Measurements from ENCODE around the gene FZD10.

FZD10 gene

DNA sequence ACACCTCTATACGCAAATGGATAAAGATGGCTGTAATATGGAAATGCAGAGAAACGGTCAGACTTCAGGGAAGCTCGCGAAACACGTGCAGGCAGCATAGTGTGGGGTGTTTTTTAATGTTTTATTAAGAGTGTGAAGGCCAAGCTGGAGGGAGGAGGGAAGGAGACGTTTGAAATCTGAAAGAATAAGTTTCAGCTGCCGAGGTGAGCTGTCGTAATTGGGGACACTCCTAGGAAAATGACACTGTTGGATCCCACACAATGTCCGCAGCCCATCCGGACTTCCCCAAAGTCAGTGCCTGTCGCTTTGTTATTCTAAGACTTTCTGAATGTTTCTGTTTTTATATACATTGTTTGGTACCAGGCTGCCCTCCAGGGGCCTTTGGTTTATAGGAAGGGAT is 8.3 kb downstream of the FZD10 start:
- no peak for TF ChIP-seq RARB (CRISPR knock-in tag; IDR thresholded peaks at IDR 0.05)
- TF ChIP-seq ZFP3 (CRISPR knock-in tag; IDR thresholded peaks at IDR 0.05): no peak
- no peak for TF ChIP-seq PPARA (CRISPR knock-in tag; IDR thresholded peaks at IDR 0.05; ENCODE audit: borderline replicate concordance)
- no peak for TF ChIP-seq ZNF70 (CRISPR knock-in tag; IDR thresholded peaks at IDR 0.05)
- TF ChIP-seq ZNF8 (CRISPR knock-in tag; IDR thresholded peaks at IDR 0.05): no peak
- no peak for TF ChIP-seq ARNTL (CRISPR knock-in tag; IDR thresholded peaks at IDR 0.05; ENCODE audit: borderline replicate concordance, low read depth)
- no peak for TF ChIP-seq BACH2 (CRISPR knock-in tag; IDR thresholded peaks at IDR 0.05; ENCODE audit: borderline replicate concordance)
- no peak for ATAC-seq

DNA sequence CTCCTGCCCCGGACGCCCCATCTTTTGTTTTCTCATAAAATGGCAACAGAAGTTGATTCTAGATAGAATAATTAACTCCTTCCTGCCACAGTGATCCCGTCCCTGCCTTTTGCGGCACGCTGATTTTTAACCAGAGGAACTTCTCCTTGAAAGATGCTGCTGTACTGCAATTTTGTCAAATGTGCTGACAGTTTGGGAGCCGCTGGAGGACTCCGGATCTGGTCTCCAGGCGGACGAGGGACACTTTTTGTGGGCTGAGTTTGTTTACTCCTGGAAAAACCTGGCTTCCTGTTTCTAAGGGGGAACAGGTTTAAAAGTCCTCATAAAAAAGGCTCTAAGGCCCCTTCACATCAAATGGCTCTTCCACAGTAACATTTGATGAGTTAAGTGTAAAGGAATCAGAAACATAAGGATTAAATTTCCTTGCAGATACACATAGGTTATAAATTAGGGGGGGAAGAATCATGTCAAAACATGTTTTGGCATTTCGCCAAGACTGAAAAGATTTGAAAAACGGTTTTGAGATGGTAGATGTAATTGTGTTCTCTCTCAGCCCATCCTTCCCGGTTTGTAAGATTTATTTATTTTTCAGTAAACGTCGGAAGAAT is 15.5 kb downstream of the FZD10 start:
- TF ChIP-seq BACH2 (CRISPR knock-in tag; IDR thresholded peaks at IDR 0.05; ENCODE audit: borderline replicate concordance): no peak
- no peak for TF ChIP-seq POU6F1 (CRISPR knock-in tag; IDR thresholded peaks at IDR 0.05; ENCODE audit: borderline replicate concordance, low read depth)
- TF ChIP-seq CREB5 (CRISPR knock-in tag; IDR thresholded peaks at IDR 0.05; ENCODE audit: low read depth): no peak
- TF ChIP-seq ZNF565 (CRISPR knock-in tag; conservative IDR thresholded peaks at IDR 0.05; ENCODE audit: low read depth): no peak
- no peak for TF ChIP-seq GLIS3 (CRISPR knock-in tag; IDR thresholded peaks at IDR 0.05)
- no peak for TF ChIP-seq ISL1 (CRISPR knock-in tag; IDR thresholded peaks at IDR 0.05)
- no peak for TF ChIP-seq PATZ1 (CRISPR knock-in tag; IDR thresholded peaks at IDR 0.05; ENCODE audit: borderline replicate concordance)
- TF ChIP-seq ZFP30 (CRISPR knock-in tag; IDR thresholded peaks at IDR 0.05): no peak
- TF ChIP-seq CSRNP3 (CRISPR knock-in tag; IDR thresholded peaks at IDR 0.05): no peak
- TF ChIP-seq ZFP3 (CRISPR knock-in tag; IDR thresholded peaks at IDR 0.05): no peak
- TF ChIP-seq TOX (CRISPR knock-in tag; IDR thresholded peaks at IDR 0.05; ENCODE audit: borderline replicate concordance): no peak
- no peak for ATAC-seq

DNA sequence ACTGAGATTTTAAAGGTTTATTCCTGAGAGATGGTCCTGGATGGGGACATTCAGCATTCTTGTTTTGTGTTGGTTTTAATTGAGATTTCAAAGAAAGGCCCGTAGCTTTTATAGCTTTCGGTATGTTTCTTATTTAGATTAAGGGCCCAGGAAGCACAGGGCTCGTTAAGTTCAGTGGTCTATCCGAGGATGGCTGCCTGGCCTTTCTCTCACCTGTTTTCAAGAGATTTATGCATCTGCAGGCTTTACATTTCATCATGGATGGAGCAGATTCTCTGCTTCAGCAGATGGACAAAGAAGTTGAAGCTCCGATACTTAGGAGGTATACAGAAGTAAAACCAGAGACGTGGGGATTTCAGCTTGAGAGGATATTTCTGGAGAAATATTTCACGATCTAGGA is 16.0 kb downstream of the FZD10 start:
- no peak for ATAC-seq
- TF ChIP-seq OSR1 (CRISPR knock-in tag; IDR thresholded peaks at IDR 0.05): no peak
- no peak for TF ChIP-seq GLIS3 (CRISPR knock-in tag; IDR thresholded peaks at IDR 0.05)
- no peak for TF ChIP-seq PPARA (CRISPR knock-in tag; IDR thresholded peaks at IDR 0.05; ENCODE audit: borderline replicate concordance)
- TF ChIP-seq ISL1 (CRISPR knock-in tag; IDR thresholded peaks at IDR 0.05): no peak
- TF ChIP-seq ARNTL (CRISPR knock-in tag; IDR thresholded peaks at IDR 0.05; ENCODE audit: borderline replicate concordance, low read depth): no peak
- no peak for TF ChIP-seq ZNF70 (CRISPR knock-in tag; IDR thresholded peaks at IDR 0.05)
- TF ChIP-seq CSRNP3 (CRISPR knock-in tag; IDR thresholded peaks at IDR 0.05): no peak

DNA sequence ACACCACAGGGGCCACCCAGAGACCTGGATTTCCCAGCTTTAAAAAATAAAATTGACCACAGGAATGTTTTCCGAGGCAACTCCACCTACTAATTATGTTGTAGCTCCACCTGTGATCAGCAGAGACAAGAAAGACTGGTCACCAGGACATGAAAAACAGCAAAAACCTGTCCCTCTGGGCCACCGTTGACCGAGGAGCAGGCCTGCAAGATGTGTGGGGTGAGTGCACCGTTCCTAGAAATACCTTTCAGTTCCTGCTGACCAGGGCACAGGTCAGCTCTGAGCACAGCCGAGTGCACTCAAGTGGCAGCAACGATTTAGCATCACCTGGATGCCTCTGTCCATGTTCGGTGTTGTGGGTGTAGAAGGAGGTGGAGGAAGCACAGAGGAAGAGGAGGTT is 16.9 kb downstream of the FZD10 start:
- ATAC-seq: no peak
- TF ChIP-seq PATZ1 (CRISPR knock-in tag; IDR thresholded peaks at IDR 0.05; ENCODE audit: borderline replicate concordance) (no peak), ZC3H10 (CRISPR knock-in tag; IDR thresholded peaks at IDR 0.05) (no peak), PPARA (CRISPR knock-in tag; IDR thresholded peaks at IDR 0.05; ENCODE audit: borderline replicate concordance) (no peak), SNAI2 (CRISPR knock-in tag; IDR thresholded peaks at IDR 0.05) (no peak), ESRRG (CRISPR knock-in tag; IDR thresholded peaks at IDR 0.05) (no peak), GLIS3 (CRISPR knock-in tag; IDR thresholded peaks at IDR 0.05) (no peak), CREB5 (CRISPR knock-in tag; IDR thresholded peaks at IDR 0.05; ENCODE audit: low read depth) (no peak), ISL1 (CRISPR knock-in tag; IDR thresholded peaks at IDR 0.05) (no peak), CSDC2 (CRISPR knock-in tag; IDR thresholded peaks at IDR 0.05) (no peak), CSRNP3 (CRISPR knock-in tag; IDR thresholded peaks at IDR 0.05) (no peak), TOX (CRISPR knock-in tag; IDR thresholded peaks at IDR 0.05; ENCODE audit: borderline replicate concordance) (no peak), ZNF565 (CRISPR knock-in tag; conservative IDR thresholded peaks at IDR 0.05; ENCODE audit: low read depth) (no peak)

All from SK-N-SH treated with all-trans-retinoic acid at 6 μM for 48 hours (cell line).